Measurements from ENCODE around the gene ZSCAN26.

Gene ZSCAN26

DNA sequence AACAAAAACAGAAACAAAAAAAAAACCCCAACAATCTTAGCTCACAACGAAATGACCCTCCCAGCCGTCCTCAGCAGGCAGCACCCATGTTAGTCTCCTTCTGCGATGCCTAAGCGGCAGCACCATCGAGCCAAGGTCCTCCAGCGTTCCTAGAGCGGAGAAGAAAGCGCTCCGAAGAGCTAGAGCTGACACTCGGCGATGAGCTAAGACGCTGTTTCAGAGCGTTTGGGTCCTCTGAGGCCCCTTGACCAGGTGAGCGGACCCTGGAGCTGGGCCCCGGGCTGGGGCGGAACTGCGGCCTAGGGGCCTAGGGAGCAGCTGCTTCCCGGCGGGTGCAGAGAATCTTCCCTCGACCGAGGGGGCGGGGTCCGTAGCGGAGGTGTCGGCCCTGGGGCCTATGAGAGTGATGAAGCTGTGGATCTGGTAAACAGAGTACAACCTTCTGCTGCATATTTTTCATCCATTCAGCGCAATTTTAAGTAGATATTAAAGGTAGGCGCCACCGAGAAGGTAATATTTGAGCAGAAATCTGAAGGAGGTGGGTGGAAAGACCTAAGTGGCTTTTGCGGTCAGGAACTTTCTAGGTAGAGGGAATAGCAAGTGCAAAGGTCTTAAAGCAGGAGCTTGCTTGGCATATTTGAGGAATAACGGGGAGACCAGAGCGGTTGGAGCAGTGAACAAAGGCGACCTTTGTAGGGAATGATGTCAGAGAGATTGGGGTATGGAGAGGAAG is at the start of gene ZSCAN26:
Gene ZSCAN26, plus strand, starts transcription at position 182 of the 733 bp plus-strand sequence. CDS start 4,777 bp downstream, outside the sequence.
- DNase-seq (ENCODE audit: low read depth in 2 of 2), result peak; percentile 66 to 77

DNA sequence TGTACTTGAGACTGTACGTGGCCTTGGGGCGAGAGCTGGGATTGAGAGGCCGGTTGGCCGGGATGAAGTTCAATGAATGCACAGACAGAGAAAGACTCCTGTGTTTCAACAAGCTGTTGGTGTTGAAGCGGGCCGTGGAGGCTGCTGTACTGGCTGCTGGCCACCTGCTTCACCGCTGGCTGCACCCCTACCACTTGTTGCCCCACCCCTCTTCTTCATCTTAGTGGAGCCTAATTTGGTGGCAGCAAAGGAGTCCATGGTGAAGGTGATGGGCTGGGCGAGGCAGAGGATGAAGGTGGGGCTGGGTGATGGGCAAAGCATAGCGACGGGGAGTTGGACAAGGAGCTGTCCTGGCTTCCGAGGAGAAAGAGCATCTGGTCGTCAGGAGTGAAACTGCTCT is 49.1 kb upstream of the ZSCAN26 start:
- DNase-seq (ENCODE audit: low read depth in 2 of 2), result no peak

DNA sequence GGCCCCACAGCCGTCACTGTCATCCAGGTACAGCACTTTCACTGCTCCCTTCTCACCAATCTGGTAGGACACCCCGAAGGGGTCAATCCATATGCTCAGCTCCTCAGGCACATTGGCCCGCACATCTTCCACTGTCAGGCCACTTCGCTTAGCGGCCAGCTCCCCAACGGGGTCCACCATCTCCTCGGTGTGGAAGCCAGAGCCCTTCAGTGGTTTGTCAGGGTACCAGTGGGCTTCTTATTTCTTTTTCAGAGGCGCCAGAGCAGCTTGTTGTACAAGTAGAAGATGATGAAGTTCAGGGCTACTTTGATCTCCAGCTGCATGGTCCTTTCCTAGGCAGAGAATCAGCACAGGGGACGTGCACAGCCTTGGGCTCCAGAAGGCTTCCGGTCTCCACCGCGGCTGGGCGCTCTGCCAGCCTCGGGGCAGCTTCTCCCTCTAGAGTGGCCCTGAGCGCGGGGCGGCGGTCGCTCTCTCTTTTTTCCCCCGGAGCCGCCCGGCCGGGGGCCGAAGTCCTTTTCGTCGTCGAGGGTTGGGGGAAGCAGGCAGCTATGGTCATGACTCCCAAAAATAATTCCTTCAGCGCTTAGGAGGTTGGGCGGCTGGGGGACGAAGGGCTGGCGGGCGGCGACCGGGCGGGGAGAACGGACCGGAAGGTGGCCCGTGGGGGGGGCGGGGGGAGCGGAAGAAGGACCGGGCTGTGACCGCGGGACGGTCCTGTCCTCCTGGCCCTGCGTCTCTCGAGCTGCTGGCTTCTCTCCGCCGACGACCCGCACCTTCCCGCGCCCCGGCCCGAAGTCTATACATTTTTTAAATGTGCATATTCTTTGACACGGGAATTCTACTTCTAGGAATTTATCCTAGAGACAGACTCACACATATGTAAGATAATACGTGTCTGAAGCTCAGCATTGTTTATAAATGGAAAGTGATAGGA is 48.4 kb upstream of the ZSCAN26 start:
- DNase-seq (ENCODE audit: low read depth in 2 of 2), result peak in 1 of 2 experiments; percentile 41

DNA sequence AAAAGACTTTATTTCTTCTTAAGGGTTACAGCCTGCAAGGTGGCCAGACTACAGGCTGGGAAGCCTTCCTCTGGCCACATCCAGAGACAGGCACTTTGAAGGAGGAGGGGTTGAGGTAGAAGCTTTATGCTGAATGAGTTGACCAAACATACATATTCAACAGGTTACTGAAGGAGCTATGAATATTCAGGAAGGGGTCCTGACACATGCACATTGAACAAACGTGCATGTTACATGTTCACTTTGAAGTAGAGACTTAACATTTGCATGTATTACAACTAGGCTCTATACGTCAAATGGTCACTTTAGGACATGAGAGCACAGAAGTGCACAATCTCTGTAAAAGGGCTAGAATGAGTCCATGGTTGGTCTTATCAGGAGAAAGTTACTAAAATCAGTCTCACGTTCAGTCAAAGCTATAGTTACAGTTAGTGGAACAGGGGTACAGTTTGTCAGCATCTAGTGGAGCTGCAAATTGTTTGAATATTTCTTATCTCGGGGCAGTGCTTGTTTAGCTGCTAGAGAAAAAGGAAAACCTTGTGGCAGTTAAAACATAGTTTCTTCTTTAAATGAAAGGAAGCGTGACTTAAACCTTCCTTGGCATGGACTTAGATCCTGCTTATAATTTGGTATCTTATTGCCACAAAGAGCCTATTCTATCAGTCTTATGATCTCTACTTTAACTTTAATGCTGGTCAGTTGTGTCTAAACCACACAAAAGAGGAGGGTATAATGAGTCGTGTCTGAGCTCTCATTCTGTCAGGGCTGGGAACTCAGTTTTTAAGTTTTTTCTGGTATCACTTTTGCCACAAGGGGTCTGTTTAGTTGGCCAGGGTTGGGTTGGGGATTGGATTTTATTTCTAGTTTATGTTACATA is 46.4 kb upstream of the ZSCAN26 start:
- DNase-seq (ENCODE audit: low read depth in 2 of 2), result no peak

DNA sequence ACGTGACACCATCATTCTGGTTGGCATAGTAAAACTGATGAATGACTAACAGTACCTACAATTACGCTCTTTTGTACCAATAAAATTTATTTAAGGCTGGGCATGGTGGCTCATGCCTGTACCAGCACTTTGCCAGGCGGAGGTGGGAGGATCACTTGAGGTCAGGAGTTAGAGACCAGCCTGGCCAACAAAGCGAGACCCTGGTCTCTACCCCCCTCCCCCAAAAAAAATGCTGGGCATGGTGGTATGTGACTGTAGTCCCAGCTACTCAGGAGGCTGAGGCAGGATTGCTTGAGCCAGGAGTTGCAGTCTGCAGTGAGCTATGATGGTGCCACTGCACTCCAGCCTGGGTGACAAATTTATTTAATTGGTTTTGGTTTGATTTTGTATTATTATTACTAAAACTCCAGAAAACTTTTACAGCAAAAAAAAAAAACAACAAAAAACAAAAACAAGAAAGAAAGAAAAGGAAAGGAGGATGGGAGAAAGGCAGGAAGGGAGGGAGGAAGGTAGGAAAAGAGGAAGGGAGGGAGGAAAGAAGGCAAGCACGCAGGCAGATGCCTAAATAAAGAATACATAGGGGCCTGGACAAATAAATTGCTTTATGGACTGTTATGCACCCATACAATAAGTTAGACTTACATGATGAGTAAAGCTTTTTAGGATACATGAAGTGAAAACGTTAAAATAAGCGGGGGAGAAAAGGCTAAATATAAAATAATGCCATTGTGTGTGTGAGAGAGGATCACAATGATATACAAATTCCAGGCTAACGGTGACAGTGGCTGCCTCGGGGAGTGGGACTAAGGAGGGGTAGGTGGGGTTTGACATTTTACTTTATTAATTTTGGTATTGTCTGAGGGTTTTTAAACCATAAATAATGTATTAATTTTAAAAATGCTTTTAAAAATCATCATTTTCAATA is 42.5 kb upstream of the ZSCAN26 start:
- no peak for DNase-seq (ENCODE audit: low read depth in 2 of 2)

DNA sequence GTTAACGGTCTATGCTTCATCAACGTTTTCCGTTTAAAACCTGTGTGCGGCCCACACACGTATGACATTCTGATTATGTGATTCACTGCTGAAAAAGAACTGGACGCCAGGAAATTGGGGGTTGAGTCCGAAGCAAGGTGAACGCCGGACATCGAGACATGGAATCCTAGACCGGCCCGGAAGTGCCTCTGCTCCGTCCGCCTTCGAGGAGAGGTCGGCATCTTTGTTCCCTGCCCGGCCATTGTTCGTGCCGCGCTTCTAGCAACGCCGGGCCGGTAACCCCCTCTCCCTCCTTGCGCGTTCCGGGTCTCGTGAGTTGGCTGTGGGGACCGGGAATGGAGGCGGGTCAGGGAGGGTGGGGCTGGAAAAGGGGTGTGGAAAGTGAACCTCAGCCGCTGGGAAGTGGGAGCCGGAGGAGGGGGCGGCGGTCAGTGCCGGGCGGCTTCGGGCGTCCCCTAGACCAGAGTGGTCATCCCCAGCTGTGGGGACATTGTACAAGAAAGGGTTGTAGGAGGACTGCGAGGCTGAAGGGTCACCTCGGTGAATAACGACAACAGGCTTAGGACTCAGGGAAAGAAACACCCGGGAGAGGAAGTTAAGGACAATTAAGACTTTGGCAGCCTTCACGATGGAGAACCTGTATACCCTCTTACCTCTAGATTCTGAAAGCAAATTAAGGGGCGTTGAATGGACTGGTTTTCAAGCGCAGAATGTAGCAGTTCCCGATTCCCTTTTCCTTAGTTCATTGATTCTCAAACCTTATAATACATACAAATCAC is 41.7 kb upstream of the ZSCAN26 start, which contains the start of gene ZSCAN9:
Gene ZSCAN9, plus strand, starts transcription at position 220 of the 779 bp plus-strand sequence. CDS start 1,810 bp downstream, outside the sequence.
- peak in 1 of 2 experiments; percentile 28 for DNase-seq (ENCODE audit: low read depth in 2 of 2)

DNA sequence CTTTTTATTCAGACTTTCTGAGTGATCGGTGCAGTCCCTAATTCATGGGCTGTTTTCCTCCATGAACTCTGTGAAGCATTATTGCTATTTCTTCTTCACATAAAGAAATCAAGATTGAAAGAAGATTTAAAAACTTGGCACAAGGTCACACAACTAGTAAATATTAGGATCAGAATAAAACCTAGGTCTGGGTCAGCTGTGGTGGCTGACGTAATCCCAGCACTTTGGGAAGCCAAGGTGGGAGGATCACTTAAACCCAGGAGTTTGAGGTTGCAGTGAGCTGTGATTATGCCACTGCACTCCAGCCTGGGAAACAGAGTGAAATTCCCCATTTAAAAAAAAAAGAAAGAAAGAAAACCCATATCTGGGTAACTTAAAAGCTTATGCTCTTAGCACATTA is 40.5 kb upstream of the ZSCAN26 start:
- DNase-seq (ENCODE audit: low read depth in 2 of 2), result no peak

DNA sequence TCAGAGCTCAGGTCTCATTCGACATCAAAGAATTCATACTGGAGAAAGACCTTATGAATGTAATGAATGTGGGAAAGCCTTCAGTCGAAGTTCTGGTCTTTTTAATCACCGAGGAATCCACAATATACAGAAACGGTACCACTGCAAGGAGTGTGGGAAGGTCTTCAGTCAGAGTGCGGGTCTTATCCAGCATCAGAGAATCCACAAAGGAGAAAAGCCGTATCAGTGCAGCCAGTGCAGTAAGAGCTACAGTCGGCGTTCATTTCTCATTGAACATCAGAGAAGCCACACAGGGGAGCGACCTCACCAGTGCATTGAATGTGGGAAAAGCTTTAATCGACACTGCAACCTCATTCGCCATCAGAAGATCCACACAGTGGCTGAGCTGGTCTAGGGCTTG is 34.2 kb upstream of the ZSCAN26 start:
- no peak for DNase-seq (ENCODE audit: low read depth in 2 of 2)

DNA sequence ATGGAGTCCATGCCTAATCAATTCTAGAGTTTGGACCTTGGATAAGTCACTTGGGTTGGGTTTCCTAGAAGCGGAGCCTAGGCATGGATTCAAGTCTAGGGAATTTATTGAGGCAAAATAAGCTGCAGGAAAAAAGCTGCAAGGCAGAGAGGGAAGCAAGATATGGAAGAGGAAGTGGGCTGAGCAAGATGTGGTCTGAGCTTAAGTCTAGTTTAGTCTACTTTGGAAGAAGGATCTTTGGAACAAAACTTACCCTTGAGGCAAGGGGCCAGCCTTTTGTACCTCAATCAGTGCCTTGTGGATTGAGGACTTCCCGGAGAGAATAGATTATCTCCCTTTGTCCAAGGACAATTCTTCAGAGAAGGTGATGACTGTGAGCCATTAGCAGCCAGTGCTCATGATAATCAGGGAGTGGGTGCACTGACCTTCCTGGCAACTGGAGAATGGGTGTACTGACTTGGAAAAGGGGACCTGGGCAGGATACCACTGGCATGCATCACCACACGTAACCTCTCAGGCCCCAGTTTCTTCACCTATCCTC is 31.0 kb upstream of the ZSCAN26 start:
- DNase-seq (ENCODE audit: low read depth in 2 of 2), result no peak

DNA sequence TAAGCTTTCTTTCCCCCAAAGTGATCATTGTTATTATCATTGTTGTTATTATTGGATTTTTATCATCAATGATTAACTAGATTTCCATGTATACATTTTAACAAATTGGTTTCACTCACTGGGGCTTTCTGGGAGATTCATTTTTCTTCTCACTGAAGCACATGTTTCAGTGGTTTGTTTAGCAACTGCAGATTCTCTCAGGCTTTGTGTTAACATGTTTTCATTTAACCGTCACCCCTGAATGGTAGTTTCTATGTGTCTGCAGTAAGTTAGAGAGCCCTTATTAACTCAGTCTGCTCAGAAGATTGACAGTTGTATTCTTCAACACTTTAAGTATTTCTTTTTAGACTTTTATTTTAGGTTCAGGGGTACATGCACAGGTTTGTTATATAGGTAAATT is 27.3 kb upstream of the ZSCAN26 start:
- no peak for DNase-seq (ENCODE audit: low read depth in 2 of 2)

DNA sequence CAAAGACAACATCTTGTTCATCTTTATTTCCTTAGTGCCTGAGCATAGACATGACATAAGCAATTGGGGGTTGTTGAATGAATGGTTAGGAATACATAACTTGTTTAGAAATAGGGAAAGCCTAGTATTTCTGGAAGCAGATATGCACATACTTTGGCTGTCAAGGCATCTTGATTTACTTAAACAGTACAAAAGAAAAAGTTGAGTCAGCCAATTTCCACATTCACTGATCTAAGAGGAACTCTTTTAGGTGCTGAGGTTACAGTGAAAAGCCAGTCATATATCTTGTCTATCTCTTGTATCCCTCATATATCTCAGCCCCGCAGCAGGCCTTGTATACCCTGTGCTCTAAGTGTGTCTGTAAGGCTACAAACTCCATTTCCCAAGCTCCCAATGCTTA is 26.5 kb upstream of the ZSCAN26 start:
- DNase-seq (ENCODE audit: low read depth in 2 of 2), result no peak

DNA sequence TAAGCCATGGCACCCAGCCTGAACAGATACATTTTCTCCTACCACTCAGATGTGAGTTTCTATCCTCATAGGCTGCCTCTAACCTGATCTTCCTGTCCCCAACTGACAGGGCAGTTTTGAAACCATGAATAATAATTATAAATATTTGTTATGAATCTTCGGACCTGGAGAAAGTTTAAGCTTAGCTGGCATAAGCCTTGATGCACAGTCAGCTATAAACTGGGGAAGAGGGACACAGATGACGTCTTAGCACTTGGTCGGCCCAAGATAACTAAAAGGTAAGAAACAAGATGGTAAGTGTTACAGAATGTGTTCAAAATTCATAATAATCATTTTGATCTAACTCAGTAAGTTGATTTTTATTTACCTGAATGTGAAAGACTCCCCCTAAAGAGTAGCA is 23.0 kb upstream of the ZSCAN26 start:
- DNase-seq (ENCODE audit: low read depth in 2 of 2), result no peak

DNA sequence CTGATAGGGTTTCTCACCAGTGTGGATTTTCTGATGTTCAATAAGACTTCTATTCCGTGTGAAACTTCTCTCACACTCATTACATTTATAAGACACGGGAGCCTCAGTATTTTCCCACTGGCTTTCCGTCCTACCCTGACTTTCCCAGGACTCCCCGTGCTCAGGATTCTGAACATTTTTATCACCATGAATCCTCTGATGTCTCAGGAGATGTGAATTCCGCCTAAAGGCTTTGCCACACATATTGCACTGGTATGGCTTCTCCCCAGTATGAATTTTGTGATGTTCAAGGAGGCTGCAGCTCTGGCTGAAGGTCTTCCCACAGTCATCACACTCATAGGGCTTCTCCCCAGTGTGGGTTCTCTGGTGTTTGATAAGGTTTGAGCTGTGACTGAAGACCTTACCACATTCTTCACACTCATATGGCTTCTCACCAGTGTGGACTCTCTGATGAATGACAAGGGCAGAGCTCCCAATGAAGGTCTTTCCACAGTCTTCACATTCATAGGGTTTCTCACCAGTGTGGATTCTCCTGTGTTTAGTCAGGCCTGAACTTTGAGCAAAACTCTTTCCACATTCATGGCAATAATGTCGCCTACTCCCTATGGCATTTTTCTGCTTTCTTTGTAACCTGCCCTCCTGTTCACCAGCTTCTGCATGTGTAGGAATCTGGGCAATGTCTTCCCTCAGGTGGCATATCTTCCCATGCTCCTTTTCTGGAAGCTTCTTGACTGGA is 21.6 kb upstream of the ZSCAN26 start:
- DNase-seq (ENCODE audit: low read depth in 2 of 2), result no peak

DNA sequence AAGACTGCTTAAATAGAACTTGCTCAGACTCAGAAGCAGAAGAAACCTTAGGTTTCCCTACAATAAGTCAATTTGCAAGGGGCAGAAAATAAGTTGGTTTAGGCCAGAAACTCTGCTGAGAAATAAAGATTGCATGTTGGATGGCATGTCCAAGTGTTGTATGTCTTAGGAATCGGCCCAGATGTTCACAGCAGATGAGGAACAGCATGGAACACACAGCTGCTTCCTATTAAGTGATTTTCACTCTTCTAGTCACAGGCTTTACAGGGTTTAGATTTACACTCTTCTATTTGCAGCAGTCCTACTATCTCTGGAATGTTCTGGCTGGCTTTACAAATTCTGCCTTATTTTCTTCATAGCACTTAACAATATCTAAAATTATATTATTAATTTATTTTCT is 18.0 kb upstream of the ZSCAN26 start:
- DNase-seq (ENCODE audit: low read depth in 2 of 2), result no peak

DNA sequence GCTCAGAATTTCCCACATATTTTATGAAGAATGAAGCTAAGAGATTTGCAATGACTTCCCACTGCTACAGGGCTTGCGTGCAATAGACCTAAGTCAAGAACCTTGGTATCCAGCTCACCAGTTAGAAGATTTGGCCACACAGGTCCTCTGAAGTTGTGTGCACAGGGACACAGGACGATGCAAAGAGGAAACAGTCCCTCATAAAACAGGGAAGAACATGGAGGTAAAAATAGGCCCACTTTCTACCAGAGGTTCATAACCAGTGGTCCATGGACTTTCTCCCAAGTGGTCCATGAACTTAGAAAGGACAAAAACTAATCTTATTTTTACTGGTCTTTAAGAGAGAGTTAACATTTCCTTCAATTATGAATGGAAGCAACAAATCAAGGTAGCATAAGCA is 16.2 kb upstream of the ZSCAN26 start:
- no peak for DNase-seq (ENCODE audit: low read depth in 2 of 2)

DNA sequence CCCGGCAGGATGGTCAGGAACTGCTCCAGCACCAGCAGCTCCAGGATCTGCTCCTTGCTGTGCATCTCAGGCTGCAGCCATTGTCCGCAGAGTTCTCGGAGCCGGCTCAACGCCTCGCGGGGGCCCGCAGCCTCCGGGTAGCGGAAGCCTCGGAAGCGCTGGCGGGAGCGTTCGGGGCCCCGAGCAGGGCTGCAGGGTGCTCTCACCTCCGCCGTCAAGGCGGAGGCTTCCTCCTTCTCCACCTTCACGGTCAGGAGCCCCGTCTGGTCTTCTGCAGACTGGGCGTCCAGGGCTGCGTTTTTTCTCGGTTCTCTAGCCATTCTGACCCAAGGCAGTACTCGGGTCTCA is 15.3 kb upstream of the ZSCAN26 start:
- peak in 1 of 2 experiments; percentile 12 for DNase-seq (ENCODE audit: low read depth in 2 of 2)

DNA sequence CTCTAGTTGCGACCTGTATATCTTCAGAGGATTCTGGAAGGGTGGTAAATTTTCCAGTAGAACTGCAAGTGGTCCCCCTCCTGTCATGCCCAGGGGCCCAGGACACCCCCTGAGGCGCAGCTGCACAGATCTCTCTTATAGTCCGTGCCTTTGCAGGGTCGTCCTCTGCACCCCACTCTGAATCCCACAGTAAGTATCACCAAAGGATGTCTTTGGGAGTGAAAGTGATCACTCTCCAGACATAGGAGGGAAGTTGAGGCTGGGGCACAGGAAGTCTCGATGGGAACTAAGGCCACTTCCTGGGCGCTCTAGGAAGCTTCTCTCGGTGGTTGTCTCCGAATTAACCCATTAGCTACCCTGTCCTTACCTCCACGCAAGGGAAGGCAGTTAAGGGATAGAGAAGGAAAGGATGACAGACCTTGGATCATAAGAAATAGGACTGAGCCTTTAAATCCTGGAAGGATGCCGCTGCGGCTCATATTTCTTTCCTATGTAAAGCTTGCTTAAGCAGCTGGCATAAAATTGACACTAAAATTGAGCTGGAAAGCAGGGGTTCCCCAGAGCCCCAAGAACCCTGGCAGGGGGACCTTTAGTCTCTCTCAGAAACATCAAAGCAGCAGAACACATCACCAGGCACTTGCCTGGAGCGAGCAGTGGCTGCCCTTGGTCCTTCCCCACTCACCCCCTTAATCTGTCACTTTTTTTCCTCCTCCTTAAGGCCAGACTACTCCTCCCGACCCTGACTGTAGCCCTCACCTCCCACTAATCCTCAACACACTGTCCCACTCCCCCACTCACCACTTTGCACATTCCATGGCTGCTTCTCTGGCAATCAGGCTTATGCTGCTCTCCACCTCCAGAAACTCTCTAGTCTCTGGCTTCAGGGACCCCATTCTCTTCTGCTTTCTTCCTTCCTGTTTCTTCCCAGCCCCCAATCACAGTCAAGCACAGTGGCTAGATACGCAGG is 14.7 kb upstream of the ZSCAN26 start, which contains the start of gene ZKSCAN4:
Gene ZKSCAN4, minus strand, starts transcription at position 261 of the 967 bp plus-strand sequence. CDS start 289 bp downstream, outside the sequence.
- peak; percentile 56 to 72 for DNase-seq (ENCODE audit: low read depth in 2 of 2)

DNA sequence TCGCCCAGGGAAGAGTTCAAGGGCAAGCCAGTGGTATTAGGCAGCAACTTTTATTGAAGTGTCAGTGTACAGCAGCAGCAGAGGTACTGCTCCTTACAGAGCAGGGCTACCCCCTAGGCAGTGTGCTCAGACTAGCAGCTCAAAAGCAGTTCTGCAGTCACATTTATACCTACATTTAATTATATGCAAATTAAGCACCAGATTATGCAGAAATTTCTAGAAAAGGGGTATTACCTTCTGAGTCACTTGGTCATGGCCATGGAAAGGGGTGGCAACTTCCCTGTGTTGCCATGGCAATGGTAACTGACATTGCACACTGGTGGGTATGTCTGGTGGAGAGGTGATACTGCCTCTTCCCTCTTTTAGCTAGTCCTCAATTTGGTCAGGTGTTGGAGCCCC is 12.8 kb upstream of the ZSCAN26 start:
- no peak for DNase-seq (ENCODE audit: low read depth in 2 of 2)
